Spleen (tissue), 13 donors: ENCODE results near the gene FMO4. TPM values are rescaled to one million over a fixed set of nuclear protein-coding genes. Genes with fewer than 3 reads are reported as not detected.
A peak's percentile ranks its signal among the peaks of the same experiment; 100 is the strongest.

Source experiments
- DNase-seq: peaks from one replicate; pipeline ENCODE4 v3.0.0-alpha.2; 2020
- H3K27ac ChIP-seq, 8 donors: fragments of 200-600 bp; sonication (generic) in 7 of 8; 1 replicate in 4 of 8; 2 replicates in 4 of 8; pipeline versions ENCODE4 v1.5.0 to v1.8.0; 2016 to 2021; ENCODE audit warnings: inconsistent platforms in 4 of 8, mild to moderate bottlenecking in 4 of 8, moderate library complexity in 1 of 8
- H3K27me3 ChIP-seq, 7 donors: fragments of 200-600 bp; sonication (generic) in 6 of 7; replicated peaks in 1 of 7; 1 replicate in 4 of 7; 2 replicates in 3 of 7; pipeline versions ENCODE4 v1.5.0 to v1.8.0; 2016 to 2021; ENCODE audit warnings: inconsistent platforms in 3 of 7, mild to moderate bottlenecking in 1 of 7
- H3K36me3 ChIP-seq, 6 donors: fragments of 200-600 bp; sonication (generic) in 5 of 6; 1 replicate in 4 of 6; 2 replicates in 2 of 6; pipeline versions ENCODE4 v1.5.0 to v1.8.0; 2016 to 2021; ENCODE audit warnings: inconsistent platforms in 2 of 6
- H3K4me1 ChIP-seq, 6 donors: fragments of 200-600 bp; sonication (generic) in 5 of 6; 1 replicate in 3 of 6; 2 replicates in 3 of 6; pipeline versions ENCODE4 v1.5.0 to v1.8.0; 2016 to 2021; ENCODE audit warnings: inconsistent platforms in 3 of 6
- H3K4me3 ChIP-seq, 8 donors: fragments of 200-600 bp; sonication (generic) in 7 of 8; 1 replicate in 4 of 8; 2 replicates in 4 of 8; pipeline versions ENCODE4 v1.5.0 to v1.8.0; 2016 to 2021; ENCODE audit warnings: inconsistent platforms in 4 of 8, mild to moderate bottlenecking in 4 of 8, moderate library complexity in 2 of 8
- H3K9me3 ChIP-seq, 8 donors: fragments of 200-600 bp; sonication (generic) in 7 of 8; 1 replicate in 4 of 8; 2 replicates in 4 of 8; pipeline versions ENCODE4 v1.5.0 to v1.8.0; 2016 to 2021; ENCODE audit warnings: inconsistent platforms in 4 of 8
- POLR2A ChIP-seq, 3 donors: fragments of 450-650 bp; IDR thresholded peaks; one replicate each; pipeline ENCODE4 v1.5.1; 2017; ENCODE audit warnings: antibody characterized with exemption in 3 of 3, mild to moderate bottlenecking in 1 of 3
- POLR2AphosphoS5 ChIP-seq, 3 donors: sonication (generic); formaldehyde crosslinking; IDR thresholded peaks; one replicate each; pipeline ENCODE4 v1.5.1; 2017; ENCODE audit warnings: antibody characterized with exemption in 3 of 3
- WGBS, 5 donors: extraction: QIAGEN DNeasy Blood & Tissue Kit in 3 of 5; methylation state at CpG; one replicate each; pipeline versions ENCODE4 v1.1.5 to v1.1.7; 2013 to 2018; 5-methylcytosine and 5-hydroxymethylcytosine counted together
- intact Hi-C: fragments of 100-400 bp; cut with DNase I; formaldehyde crosslinking; loops from one replicate; pipeline ENCODE4 v1.15.0; 2023; ENCODE audit warnings: low total_unique reads
- long read RNA-seq, 2 donors: transcript quantifications; one replicate each; lab custom pipeline, GENCODE V29; 2026
- polyA plus RNA-seq, 3 donors: library from polyadenylated mRNA; stranded (reverse); fragments of 200-250 nt; gene quantifications; one replicate each; pipeline ENCODE4 v1.2.1, GENCODE V29; 2013
- total RNA-seq, 7 donors: library from RNA; depleted of rRNA in 3 of 7; stranded (reverse); fragments of >200 nt in 3 of 7; fragmentation: NEBNext Ultra II Directional in 4 of 7; extraction: Animal tissue kit (Norgen Biotek cat#: 25700) in 4 of 7; gene quantifications; one replicate each; pipeline versions ENCODE4 v1.1.0 to v1.2.1, GENCODE V29; 2016 to 2021
- TF ChIP-seq, protein P1 (sequence below), 11 experiments: fragments of 200-600 bp in 7 of 11; fragments of 450-650 bp in 4 of 11; sonication (generic) in 4 of 11; IDR thresholded peaks in 8 of 11; conservative IDR thresholded peaks in 3 of 11; 1 replicate in 7 of 11; 2 replicates in 4 of 11; pipeline versions ENCODE4 v1.4.0 to v1.8.0; 2016 to 2021; ENCODE audit warnings: antibody characterized with exemption in 11 of 11, inconsistent platforms in 4 of 11, mild to moderate bottlenecking in 1 of 11
- donor health status: healthy with polysubstance abuse.
- donor health status: DM: no; HTN: no; CAD: no; lungs with moderate emphysema.
- donor health status: DM: no; HTN: no; CAD: no.
- donor health status: Bipolar disorder and iron deficiency.
- donor health status: healthy.
- donor health status: DM: no; HTN: no; CAD: no.
- donor health status: DM: yes; HTN: yes; CAD: no.

FMO4 gene, protein sequence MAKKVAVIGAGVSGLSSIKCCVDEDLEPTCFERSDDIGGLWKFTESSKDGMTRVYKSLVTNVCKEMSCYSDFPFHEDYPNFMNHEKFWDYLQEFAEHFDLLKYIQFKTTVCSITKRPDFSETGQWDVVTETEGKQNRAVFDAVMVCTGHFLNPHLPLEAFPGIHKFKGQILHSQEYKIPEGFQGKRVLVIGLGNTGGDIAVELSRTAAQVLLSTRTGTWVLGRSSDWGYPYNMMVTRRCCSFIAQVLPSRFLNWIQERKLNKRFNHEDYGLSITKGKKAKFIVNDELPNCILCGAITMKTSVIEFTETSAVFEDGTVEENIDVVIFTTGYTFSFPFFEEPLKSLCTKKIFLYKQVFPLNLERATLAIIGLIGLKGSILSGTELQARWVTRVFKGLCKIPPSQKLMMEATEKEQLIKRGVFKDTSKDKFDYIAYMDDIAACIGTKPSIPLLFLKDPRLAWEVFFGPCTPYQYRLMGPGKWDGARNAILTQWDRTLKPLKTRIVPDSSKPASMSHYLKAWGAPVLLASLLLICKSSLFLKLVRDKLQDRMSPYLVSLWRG
- total RNA-seq (10 to 100 TPM in 1 of 7 donors, 1 to 10 TPM in 6; 2.0 to 10.8 (median 4.6) TPM), polyA plus RNA-seq (1 to 10 TPM; 3.0 to 3.5 (median 3.0) TPM)
- long read RNA-seq, donor 1 = 0 reads
- long read RNA-seq, donor 2 = 0 reads

- peak within 1 kb of the TSS in 7 of 8 donors; percentile 33 to 73 (median 68) for H3K27ac ChIP-seq
- H3K36me3 ChIP-seq = peaks cover 0 to 11% (median 2%) of the 10 kb centered on the region in 6 donors
- H3K9me3 ChIP-seq = peaks cover 0 to 13% (median 3%) of the 10 kb centered on the region in 8 donors
- no peaks in the 10 kb centered on the region for H3K27me3 ChIP-seq
- peak; percentile 75 for DNase-seq
- WGBS, 5 donors = 0 to 1% (median 1%) methylated on average over 10 of the region's 10 CpGs
- peak within 1 kb of the TSS in 6 of 8 donors; percentile 11 to 57 (median 16) for H3K4me3 ChIP-seq
- peak in 1 of 3 donors; percentile 80 for TF ChIP-seq POLR2AphosphoS5 (IDR thresholded peaks at IDR 0.05)
- TF ChIP-seq, protein P1, sequence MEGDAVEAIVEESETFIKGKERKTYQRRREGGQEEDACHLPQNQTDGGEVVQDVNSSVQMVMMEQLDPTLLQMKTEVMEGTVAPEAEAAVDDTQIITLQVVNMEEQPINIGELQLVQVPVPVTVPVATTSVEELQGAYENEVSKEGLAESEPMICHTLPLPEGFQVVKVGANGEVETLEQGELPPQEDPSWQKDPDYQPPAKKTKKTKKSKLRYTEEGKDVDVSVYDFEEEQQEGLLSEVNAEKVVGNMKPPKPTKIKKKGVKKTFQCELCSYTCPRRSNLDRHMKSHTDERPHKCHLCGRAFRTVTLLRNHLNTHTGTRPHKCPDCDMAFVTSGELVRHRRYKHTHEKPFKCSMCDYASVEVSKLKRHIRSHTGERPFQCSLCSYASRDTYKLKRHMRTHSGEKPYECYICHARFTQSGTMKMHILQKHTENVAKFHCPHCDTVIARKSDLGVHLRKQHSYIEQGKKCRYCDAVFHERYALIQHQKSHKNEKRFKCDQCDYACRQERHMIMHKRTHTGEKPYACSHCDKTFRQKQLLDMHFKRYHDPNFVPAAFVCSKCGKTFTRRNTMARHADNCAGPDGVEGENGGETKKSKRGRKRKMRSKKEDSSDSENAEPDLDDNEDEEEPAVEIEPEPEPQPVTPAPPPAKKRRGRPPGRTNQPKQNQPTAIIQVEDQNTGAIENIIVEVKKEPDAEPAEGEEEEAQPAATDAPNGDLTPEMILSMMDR (IDR thresholded peaks at IDR 0.05 in 8 of 11, conservative IDR thresholded peaks at IDR 0.05 in 3 of 11) = peak; percentile 83 to 95 (median 91)
- peak in 1 of 3 donors; percentile 15 for TF ChIP-seq POLR2A (IDR thresholded peaks at IDR 0.05)
- peaks cover 0 to 24% (median 12%) of the 10 kb centered on the region in 6 donors for H3K4me1 ChIP-seq
- intact Hi-C loops = loop anchor here (5.0 to 10.0 kb wide), 2 partner anchors 69 to 347 kb away; partner anchors contain the start of gene FMO1
Measured at GRCh38 chr1:171313835-171314320, at the start of gene FMO4. Gene FMO4 (plus strand): TSS chr1:171314183. CDS start chr1:171319826, 5,643 bp downstream.

- Histone ChIP-seq H3K27ac (no peak overlapping the region), H3K4me3 (no peak overlapping the region), H3K4me1 (no peaks in the 10 kb centered on the region), H3K36me3 (no peaks in the 10 kb centered on the region), H3K27me3 (no peaks in the 10 kb centered on the region), H3K9me3 (no peaks in the 10 kb centered on the region)
- TF ChIP-seq POLR2A (IDR thresholded peaks at IDR 0.05) (no peak), POLR2AphosphoS5 (IDR thresholded peaks at IDR 0.05) (no peak)
- TF ChIP-seq, protein P1 (IDR thresholded peaks at IDR 0.05 in 8 of 11, conservative IDR thresholded peaks at IDR 0.05 in 3 of 11) = no peak
- DNase-seq = no peak
- intact Hi-C loops = no loop called here
- WGBS, 5 donors = 74 to 85% (median 81%) methylated on average over 2 of the region's 2 CpGs
Measured at GRCh38 chr1:171265686-171266085, 48.3 kb upstream of the FMO4 start.

DNA sequence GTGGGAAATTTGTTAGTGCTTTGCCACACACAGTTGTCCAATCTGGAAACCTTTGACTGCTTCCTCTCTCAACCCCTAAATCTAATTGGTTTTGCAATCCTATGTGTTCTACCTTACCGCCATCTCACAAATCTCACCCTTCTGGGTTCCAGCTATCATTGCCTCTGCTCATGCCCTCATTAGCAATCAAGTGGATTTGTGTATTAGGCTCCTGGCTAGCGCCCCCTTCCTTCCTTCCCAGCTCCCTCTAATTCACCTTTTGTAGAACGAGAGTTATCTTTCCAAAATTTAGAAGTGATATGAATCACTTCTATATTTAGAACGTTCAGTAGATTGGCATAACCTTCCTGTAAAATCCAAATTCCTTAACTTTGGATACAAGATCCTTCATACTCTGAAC, 47.1 kb upstream of the FMO4 start:
- intact Hi-C loops = no loop called here
- Histone ChIP-seq H3K9me3 (peaks cover 0 to 5% (median 0%) of the 10 kb centered on the region in 8 donors), H3K4me1 (no peaks in the 10 kb centered on the region), H3K4me3 (no peak overlapping the region), H3K36me3 (no peaks in the 10 kb centered on the region), H3K27me3 (no peaks in the 10 kb centered on the region), H3K27ac (no peak overlapping the region)
- DNase-seq = no peak
- 64 to 78% (median 73%) methylated on average over 4 of the region's 4 CpGs for WGBS, 5 donors
- TF ChIP-seq POLR2AphosphoS5 (IDR thresholded peaks at IDR 0.05) (no peak), POLR2A (IDR thresholded peaks at IDR 0.05) (no peak)
- TF ChIP-seq, protein P1 (IDR thresholded peaks at IDR 0.05 in 8 of 11, conservative IDR thresholded peaks at IDR 0.05 in 3 of 11) = no peak
